Stimulated activated CD4-positive, alpha-beta T cell treated with anti-CD3 and anti-CD28 coated beads, TNF-alpha, amount 100 ng/mL, for 4 hours (primary cell): Measurements from ENCODE around the gene L3MBTL4.

Source experiments
- DNase-seq, 3 experiments: peaks; one replicate each; pipeline ENCODE4 v3.0.0-alpha.2; 2020; ENCODE audit warnings: low read depth in 3 of 3

Gene L3MBTL4

DNA sequence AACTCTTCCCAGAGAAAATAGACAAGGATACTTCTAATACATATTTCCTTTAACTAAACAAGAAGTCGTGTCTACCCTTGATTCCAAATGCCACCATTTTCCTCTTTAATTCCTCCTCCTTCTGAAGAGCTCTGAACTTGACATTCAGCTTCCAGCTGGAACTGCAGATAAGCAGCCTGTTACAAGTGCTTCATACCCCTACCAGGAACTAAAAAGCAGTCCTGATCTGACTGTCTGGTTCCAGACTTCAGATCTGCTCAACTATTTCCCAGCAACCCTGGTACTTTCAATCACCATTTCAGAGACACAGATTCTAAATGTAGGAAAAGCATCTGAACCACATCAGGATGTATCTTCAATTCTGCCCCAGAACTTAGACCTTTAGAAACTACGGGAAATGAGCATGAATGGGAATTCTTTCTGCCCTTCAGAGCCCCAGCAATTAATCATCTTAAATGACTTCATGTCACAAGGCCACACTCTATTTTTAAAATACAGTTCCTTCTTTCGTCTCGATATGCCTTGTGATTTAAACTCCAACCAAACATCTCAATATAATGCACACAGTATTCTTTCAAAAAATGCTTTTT, 159.5 kb downstream of the L3MBTL4 start:
- no peak for DNase-seq

- DNase-seq, result no peak
Measured at GRCh38 chr18:6254456-6254855, 160.3 kb downstream of the L3MBTL4 start.

DNA sequence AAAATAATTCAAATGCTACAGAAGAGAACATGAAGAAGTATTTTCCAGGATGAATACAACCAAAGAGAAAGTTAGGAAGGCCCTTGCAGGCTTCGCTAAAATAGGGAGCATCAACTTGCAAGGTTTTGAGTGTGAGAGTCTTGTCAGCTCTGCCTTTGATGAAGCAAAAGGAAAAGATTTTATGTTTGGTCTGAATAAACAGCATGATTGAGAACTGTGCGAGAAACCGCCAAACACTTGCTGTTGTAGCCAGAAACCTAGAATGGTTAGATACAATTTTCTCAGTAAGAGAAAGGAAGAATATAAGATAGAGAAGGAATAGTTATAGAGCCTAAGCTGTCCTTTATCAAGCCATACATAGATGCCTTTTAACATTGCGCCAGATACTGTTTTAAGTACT, 163.6 kb downstream of the L3MBTL4 start:
- no peak for DNase-seq

GRCh38 chr18:6249788-6250187, 164.9 kb downstream of the L3MBTL4 start:
- no peak for DNase-seq

- DNase-seq, result no peak
Measured at GRCh38 chr18:6249170-6249569, 165.5 kb downstream of the L3MBTL4 start.

DNA sequence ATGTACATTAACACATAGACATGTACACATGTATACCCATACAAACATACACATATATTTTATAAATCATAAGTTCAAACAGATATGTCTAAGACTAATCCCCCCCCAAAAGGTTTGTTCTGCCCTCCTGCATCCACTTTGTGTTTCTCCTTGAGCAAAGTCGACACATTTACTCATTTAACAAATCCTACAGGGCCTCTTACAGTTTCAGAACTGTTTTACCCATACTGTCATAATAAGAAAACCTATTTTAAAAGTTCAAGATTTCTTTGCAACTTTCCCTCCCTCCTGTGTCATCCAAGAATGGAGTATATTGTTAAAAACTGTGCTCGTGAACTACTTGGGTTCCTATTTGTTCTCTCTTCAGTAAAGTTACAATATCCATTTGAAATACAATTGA, 166.7 kb downstream of the L3MBTL4 start:
- no peak for DNase-seq

- DNase-seq, result no peak
Measured at GRCh38 chr18:6242004-6242403, 172.7 kb downstream of the L3MBTL4 start.

DNA sequence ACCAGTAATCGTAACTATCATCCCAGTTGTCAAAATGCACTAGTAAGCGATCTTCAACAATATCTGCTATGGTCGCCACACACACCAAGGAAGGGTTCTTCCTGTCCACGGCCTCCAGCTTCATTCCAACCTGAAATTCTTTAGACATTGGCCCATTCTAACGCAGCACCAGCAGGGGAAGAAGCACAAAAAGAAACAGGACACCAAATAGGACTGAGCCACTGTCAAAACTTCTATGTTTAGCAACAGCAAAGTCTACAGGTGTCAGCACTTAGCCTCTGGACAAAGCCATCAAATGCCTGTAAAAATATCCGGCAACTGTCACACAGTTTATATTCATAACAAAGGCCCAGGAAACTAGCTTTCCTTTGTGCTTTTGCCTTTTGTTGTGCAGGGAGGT, 175.0 kb downstream of the L3MBTL4 start:
- DNase-seq, result no peak

- DNase-seq, result no peak
Measured at GRCh38 chr18:6236258-6236657, 178.5 kb downstream of the L3MBTL4 start.

DNA sequence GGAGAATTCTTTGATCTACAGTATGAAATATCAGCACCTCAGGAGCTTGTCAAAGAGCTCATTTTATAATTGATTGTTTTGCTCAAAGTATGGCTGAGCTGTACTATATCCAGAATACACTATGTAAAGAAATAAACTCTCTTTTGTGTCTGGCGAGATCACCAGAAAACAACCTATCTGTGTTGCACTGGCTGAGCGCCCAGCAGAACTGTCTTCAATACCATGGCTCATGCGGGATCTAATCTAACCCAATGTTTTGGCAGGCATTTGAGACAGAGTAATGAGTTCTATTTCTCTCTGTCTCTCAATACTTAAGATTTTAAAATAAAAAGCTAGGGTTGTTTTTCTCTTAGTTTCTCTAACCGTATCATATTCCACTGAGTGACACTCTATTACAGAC, 192.4 kb downstream of the L3MBTL4 start:
- DNase-seq, result no peak

DNA sequence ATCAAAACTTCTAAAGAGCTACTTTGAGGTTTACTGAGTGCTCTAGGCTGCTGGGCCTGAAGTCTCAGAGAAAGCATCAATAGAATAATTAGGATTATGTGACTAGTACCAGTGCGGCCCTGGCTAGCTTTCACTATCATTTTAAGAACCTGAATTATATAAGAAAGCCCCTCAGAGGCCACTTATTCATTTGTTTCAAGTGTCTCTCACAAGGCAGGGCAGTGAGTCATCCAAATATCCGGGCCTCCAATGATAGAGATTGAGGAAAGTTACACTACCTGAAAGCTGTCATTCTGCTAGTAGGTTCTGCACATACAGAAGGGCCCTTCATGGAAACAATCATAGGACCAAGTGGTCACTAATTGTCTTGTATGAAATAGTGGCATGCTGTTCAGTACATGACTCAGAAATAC, 193.1 kb downstream of the L3MBTL4 start:
- no peak for DNase-seq

DNA sequence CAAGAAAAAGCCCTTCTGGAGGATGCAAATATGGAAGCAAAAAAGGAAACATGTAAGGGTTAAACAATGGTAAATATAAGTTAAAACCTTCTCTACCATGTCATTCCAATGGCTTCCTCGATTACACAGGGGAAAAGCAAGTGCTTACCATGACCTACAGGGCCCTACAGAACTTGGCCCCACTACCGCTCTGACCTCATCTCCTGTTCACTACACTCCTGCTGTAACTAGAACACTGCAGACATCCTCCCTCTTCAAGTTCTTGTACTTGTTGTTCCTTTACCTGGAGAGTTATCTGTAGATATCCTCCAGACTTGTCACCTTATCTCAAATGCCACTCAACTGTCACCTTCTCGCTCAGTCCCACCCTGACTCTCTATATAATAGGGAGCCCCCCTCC, 194.6 kb downstream of the L3MBTL4 start:
- no peak for DNase-seq

DNA sequence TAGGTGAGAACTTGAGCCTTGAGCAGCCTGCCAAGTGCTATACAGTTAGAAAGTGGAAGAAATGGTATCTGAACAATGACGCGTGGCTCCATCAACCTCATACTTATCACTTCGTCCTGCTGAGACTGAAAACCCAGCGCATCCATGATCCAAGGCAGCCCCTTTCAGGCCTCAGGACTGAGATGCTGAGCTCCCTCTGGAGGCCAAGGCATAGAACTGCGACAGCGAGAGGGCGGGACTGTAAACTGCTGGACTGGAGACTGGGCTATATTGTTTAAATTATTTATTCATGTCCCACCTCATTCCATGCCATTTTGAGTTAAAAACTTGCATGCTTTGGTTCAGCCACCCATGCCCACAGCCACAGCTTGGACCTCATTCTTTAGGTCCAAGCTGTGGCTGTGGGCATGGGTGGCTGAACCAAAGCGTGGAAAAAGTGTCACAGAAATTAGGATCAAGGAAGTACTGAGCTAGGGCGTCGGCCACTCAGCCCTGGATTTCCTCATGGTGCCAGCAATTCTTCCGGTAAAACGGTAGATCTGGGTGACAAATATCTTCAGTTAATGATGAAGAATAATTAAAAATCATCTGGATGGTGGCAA, 195.5 kb downstream of the L3MBTL4 start:
- no peak for DNase-seq

DNA sequence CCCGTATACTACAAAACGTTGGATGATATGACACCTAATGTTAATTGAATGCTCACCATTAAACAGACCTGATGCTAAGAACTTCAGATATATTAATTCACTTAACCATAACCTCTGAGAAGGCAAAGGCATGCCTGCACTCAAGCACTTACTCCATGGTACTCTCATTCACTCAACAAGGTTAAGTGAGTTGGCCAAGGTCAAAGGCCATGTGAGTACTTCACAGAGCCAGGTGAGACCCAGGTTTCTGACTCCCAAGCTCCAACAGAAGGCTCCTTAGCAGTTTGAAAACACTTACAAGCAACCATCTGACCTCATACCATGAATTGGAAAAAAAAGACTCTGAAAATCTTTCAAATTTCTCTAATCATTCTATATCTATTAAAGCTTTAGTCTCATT, 198.8 kb downstream of the L3MBTL4 start:
- no peak for DNase-seq

- DNase-seq, result no peak
Measured at GRCh38 chr18:6211174-6211504, 203.6 kb downstream of the L3MBTL4 start.

GRCh38 chr18:6210349-6211173, 204.2 kb downstream of the L3MBTL4 start:
- DNase-seq, result no peak

DNA sequence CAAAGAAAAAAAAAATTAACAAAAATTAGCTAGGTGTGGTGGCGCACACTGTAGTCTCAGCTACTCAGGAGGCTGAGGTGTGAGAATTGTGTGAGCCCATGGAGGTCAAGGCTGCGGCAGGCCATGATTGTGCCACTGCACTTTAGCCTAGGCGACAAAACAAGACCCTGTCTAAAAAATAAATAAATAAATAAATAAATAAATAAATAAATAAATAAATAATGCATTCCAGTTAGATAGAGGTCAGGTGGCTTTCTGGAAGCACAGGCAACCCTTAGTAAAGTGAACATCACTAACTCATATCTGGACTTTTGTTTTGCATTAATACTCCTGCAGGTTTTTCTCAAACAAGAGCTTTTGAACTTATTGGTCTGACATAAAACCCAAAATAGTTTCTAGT, 206.8 kb downstream of the L3MBTL4 start:
- DNase-seq, result no peak

GRCh38 chr18:6207116-6207515, 207.6 kb downstream of the L3MBTL4 start:
- no peak for DNase-seq

DNA sequence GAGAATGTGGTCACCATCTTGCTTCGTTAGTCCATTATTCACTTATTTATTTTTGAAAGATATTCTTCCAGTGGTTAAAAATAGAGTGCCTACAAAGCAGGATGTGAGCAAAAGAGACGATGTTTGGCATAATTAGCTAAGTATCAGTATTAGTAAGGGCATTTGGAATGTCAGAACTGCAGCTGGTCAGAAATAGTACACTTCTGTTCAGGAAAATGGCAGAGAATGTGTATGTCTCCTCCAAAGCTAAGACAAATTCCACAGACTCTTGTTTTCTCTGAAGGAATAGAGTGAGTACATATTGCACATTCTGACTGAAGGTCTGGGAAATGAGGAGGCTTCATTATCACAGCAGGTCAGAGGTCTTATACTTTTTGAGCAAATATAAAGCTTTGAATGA, 209.0 kb downstream of the L3MBTL4 start:
- DNase-seq, result no peak

DNA sequence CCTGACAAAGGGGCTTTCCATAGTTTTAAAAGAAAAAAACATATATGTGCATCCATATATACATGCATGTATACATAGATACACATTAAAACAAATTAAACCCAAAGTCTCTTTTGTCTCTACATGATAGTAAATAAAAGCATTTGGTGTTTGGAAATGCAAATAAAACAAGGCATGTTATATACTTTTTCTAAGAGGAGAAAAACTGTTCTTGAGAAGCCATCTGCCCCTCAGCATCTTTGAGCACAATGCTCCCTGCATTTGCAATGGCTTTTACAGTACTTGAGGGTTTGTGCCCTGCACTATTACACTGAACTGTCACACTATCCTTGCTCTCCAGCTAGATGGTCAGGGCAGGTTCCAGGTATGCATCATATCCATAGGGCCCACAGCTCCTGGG, 210.2 kb downstream of the L3MBTL4 start:
- DNase-seq, result no peak

DNA sequence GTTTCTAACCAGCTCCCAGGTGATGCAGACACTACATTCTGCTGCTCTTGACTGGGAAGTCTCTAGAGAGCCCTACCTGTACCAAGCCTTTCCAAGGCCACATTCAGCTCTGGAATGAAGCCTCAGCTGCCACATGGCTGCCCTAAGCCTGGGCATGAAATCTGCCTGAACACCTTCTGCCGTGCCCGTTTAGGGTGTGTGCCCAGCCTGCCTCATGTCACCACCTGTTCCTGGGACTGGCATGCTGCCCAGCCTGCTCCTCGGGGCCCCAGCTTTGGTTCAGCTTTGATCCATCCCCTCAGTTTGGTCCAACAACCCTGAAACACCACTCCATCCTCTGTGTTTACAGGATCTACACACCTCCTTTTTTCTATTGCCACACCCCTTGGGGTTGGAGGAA, 210.9 kb downstream of the L3MBTL4 start:
- DNase-seq, result no peak

GRCh38 chr18:6202861-6203260, 211.8 kb downstream of the L3MBTL4 start:
- no peak for DNase-seq

DNA sequence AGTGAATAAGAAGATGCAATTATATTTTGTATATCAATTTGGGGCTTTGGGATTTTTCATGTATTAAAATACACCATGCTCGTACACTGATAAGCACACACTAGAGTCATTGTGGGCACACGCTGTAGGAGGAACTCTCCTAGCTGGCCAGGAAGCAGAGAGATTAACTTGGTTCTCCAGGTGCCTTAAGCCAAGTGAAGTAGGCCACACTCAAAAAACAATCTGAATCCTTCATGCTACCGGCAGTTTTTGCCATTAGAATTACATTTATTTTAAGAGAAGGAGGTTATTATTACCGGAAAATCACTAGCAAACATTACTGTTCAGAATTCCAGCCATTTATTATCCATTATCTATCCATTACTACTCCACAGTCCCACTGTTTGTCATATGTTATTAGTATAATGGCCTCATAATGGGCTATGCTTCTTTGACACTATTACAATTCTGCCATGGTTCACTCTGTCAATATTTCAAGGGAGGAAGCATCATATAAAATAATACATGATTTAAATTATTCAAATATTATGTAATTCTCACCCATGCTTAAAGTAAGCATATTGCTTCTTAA, 214.4 kb downstream of the L3MBTL4 start:
- no peak for DNase-seq
